Gastroesophageal sphincter (tissue), 4 donors: ENCODE measurements around the gene FGF16. TPM values are rescaled to one million over a fixed set of nuclear protein-coding genes. Genes with fewer than 3 reads are reported as not detected.
A peak's percentile ranks its signal among the peaks of the same experiment; 100 is the strongest.

Experiments used
- ATAC-seq: fragments of 150-250 bp; one replicate; pipeline ENCODE4 v1.9.1; 2016; ENCODE audit warnings: mild to moderate bottlenecking, moderate library complexity
- H3K27ac ChIP-seq, 4 donors: fragments of 200-600 bp; sonication (generic) in 3 of 4; 1 replicate in 3 of 4; 2 replicates in 1 of 4; pipeline ENCODE4 v1.5.1; 2016 to 2019
- H3K27me3 ChIP-seq: fragments of 200-600 bp; sonication (generic); one replicate; pipeline ENCODE4 v1.5.1; 2019
- H3K36me3 ChIP-seq, 2 donors: fragments of 200-600 bp; sonication (generic); one replicate each; pipeline ENCODE4 v1.5.1; 2019; ENCODE audit warnings: control low read depth in 1 of 2
- H3K4me1 ChIP-seq, 3 donors: fragments of 200-600 bp; sonication (generic); 1 replicate in 2 of 3; 2 replicates in 1 of 3; pipeline ENCODE4 v1.5.1; 2016 to 2019; ENCODE audit warnings: control low read depth in 2 of 3
- H3K4me3 ChIP-seq, 2 donors: fragments of 200-600 bp; sonication (generic); one replicate each; pipeline ENCODE4 v1.5.1; 2019; ENCODE audit warnings: mild to moderate bottlenecking in 1 of 2, moderate library complexity in 1 of 2
- H3K9me3 ChIP-seq, 3 donors: fragments of 200-600 bp; sonication (generic); one replicate each; pipeline ENCODE4 v1.5.1; 2017 to 2019; ENCODE audit warnings: control low read depth in 2 of 3
- EP300 ChIP-seq: sonication (generic); formaldehyde crosslinking; IDR thresholded peaks from one replicate; pipeline ENCODE4 v1.6.1; 2017; ENCODE audit warnings: antibody characterized with exemption, mild to moderate bottlenecking
- POLR2A ChIP-seq, 2 donors: fragments of 450-650 bp; IDR thresholded peaks; one replicate each; pipeline ENCODE4 v1.6.1; 2017; ENCODE audit warnings: antibody characterized with exemption in 2 of 2, mild to moderate bottlenecking in 2 of 2, moderate library complexity in 1 of 2
- POLR2AphosphoS5 ChIP-seq: sonication (generic); formaldehyde crosslinking; IDR thresholded peaks from one replicate; pipeline ENCODE4 v1.6.1; 2017; ENCODE audit warnings: antibody characterized with exemption
- WGBS, 2 donors: methylation state at CpG; one replicate each; pipeline ENCODE4 v1.1.5; 2018; ENCODE audit warnings: low coverage in 1 of 2; 5-methylcytosine and 5-hydroxymethylcytosine counted together
- total RNA-seq, 4 donors: library from RNA; depleted of rRNA; stranded (reverse); fragments of >200 nt; gene quantifications; one replicate each; pipeline ENCODE4 v1.1.0, GENCODE V29; 2016
- TF ChIP-seq, protein P1 (sequence below), 4 experiments: fragments of 200-600 bp in 2 of 4; fragments of 450-650 bp in 2 of 4; sonication (generic) in 1 of 4; IDR thresholded peaks; one replicate each; pipeline ENCODE4 v1.5.1; 2017 to 2019; ENCODE audit warnings: antibody characterized with exemption in 4 of 4, mild to moderate bottlenecking in 2 of 4, moderate library complexity in 2 of 4

Gene FGF16
- total RNA-seq, 4 donors from 2014 or later = 0.23 TPM; not detected in 3

DNA sequence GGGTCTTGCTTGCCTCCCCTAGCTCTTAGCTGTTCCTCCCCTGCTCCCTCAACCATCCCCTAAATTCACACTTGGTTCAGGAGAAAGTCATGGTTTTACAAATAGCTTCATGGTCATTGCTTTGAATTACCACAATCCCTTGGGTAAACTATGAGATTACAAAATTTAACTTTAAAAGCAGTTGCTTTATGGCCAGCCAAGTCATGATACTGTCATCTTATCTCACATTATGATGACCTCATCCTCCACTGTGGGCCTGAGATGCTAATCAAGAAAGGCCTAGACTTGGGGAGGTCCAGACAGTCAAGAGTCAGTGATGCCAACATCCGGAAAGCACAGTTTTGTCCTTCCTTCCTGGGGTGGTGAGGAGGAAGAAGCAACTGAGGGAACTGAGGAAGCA, 10.5 kb upstream of the FGF16 start:
- Histone ChIP-seq H3K27me3 (no peaks in the 10 kb centered on the region), H3K27ac (no peak overlapping the region), H3K4me1 (no peaks in the 10 kb centered on the region), H3K36me3 (no peaks in the 10 kb centered on the region), H3K9me3 (no peaks in the 10 kb centered on the region), H3K4me3 (no peak overlapping the region)
- TF ChIP-seq POLR2AphosphoS5 (no peak), POLR2A (IDR thresholded peaks at IDR 0.05) (no peak), EP300 (no peak)
- TF ChIP-seq, protein P1, sequence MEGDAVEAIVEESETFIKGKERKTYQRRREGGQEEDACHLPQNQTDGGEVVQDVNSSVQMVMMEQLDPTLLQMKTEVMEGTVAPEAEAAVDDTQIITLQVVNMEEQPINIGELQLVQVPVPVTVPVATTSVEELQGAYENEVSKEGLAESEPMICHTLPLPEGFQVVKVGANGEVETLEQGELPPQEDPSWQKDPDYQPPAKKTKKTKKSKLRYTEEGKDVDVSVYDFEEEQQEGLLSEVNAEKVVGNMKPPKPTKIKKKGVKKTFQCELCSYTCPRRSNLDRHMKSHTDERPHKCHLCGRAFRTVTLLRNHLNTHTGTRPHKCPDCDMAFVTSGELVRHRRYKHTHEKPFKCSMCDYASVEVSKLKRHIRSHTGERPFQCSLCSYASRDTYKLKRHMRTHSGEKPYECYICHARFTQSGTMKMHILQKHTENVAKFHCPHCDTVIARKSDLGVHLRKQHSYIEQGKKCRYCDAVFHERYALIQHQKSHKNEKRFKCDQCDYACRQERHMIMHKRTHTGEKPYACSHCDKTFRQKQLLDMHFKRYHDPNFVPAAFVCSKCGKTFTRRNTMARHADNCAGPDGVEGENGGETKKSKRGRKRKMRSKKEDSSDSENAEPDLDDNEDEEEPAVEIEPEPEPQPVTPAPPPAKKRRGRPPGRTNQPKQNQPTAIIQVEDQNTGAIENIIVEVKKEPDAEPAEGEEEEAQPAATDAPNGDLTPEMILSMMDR (IDR thresholded peaks at IDR 0.05) = no peak
- WGBS, 2 donors = 67 to 83% methylated on average over 1 of the region's 1 CpG
- ATAC-seq = peak; percentile 36

DNA sequence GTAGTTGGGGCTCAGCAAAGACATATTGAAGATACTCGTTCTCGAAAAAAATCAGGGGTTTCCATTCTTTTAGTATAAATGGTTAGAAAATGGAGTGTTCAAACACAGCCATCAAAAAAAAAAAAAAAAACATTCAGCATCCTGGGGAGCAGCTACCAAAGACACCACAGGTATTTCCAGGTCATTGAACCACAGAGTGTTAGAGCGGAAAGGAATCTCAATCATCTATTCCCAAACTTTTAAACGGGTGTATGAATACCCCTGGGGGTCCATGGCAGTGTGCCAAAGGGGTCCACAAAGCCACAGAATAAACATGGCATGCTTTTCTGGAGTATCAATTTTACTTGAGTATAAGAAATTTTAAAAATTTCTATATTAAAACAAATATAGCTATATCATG, 6.9 kb upstream of the FGF16 start:
- 72 to 80% methylated on average over 1 to 4 of the region's 4 CpGs for WGBS, 2 donors
- H3K9me3 ChIP-seq = no peaks in the 10 kb centered on the region
- no peaks in the 10 kb centered on the region for H3K36me3 ChIP-seq
- TF ChIP-seq POLR2A (IDR thresholded peaks at IDR 0.05) (no peak), POLR2AphosphoS5 (no peak), EP300 (no peak)
- TF ChIP-seq, protein P1 (IDR thresholded peaks at IDR 0.05) = no peak
- H3K4me1 ChIP-seq = no peaks in the 10 kb centered on the region
- no peak overlapping the region for H3K4me3 ChIP-seq
- H3K27me3 ChIP-seq = no peaks in the 10 kb centered on the region
- no peak for ATAC-seq
- H3K27ac ChIP-seq = no peak overlapping the region

DNA sequence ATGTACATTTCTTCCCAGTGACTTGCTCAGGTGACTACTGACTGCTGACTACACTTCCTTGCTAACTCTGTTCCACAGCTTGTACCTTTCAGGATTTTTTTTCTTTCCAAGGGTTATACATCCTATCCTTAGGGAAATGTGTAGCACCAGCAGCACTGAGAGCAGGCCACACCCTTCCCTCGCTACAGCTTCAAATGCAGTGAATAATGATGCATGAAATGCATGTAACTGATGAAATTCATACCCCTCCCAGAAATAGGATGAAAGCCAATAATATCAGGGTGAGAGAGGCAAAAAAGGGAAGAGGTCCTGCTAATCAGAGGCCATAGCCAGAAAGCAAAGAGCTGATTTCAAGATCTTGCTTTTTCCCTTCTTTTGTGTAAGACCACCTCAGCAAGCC, 6.2 kb upstream of the FGF16 start:
- WGBS, 2 donors = no CpG with 5 or more reads among the region's 1 CpG
- Histone ChIP-seq H3K4me3 (no peak overlapping the region), H3K27me3 (no peaks in the 10 kb centered on the region), H3K4me1 (peaks cover 0 to 2% (median 0%) of the 10 kb centered on the region in 3 donors), H3K36me3 (no peaks in the 10 kb centered on the region), H3K9me3 (no peaks in the 10 kb centered on the region), H3K27ac (no peak overlapping the region)
- TF ChIP-seq POLR2A (IDR thresholded peaks at IDR 0.05) (no peak), POLR2AphosphoS5 (no peak), EP300 (no peak)
- TF ChIP-seq, protein P1 (IDR thresholded peaks at IDR 0.05) = no peak
- no peak for ATAC-seq

DNA sequence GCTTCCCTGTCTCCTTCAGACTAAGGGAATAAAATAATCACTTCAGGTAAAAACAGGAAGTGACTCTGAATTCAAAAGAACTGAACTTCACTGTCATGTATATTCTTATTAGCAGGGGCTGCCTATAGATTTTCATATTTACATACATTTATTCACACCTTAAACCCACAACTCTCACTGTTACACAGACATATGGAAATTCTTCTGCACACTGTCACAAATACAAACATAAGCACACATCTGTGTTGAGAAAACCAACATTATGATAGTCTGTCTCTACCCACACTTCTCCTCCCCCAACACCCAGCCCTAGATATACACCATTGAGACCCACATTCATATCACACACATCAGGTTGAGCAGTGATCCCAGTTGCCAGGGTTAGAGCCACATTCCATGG, 5.7 kb upstream of the FGF16 start:
- Histone ChIP-seq H3K4me3 (no peak overlapping the region), H3K27ac (no peak overlapping the region), H3K4me1 (peaks cover 0 to 7% (median 0%) of the 10 kb centered on the region in 3 donors), H3K36me3 (no peaks in the 10 kb centered on the region), H3K27me3 (no peaks in the 10 kb centered on the region), H3K9me3 (no peaks in the 10 kb centered on the region)
- no peak for TF ChIP-seq EP300
- TF ChIP-seq POLR2A (IDR thresholded peaks at IDR 0.05) = no peak
- TF ChIP-seq POLR2AphosphoS5 = no peak
- TF ChIP-seq, protein P1 (IDR thresholded peaks at IDR 0.05) = no peak
- ATAC-seq = no peak

DNA sequence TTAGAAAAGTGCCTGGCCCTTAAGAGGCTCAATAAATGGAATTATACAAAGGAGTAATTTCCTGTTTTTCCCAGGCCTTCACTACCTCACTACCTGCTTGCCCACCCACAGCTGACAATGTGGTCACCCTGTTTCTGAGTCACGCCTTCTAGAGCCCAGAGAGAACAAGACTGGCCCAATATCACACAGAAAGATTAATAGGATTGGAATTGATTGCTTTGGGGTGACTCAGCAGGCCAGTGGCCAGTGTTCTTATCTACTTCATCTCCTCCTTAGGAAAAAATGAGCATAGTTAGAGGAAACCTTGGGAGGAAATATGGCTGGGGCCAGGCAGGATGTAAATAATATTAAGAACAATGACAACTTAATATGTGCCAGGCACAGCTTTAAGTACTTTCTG, 4.5 kb upstream of the FGF16 start:
- Histone ChIP-seq H3K4me3 (no peak overlapping the region), H3K4me1 (peaks cover 0 to 19% (median 0%) of the 10 kb centered on the region in 3 donors), H3K36me3 (no peaks in the 10 kb centered on the region), H3K27ac (no peak overlapping the region), H3K9me3 (no peaks in the 10 kb centered on the region), H3K27me3 (no peaks in the 10 kb centered on the region)
- WGBS, 2 donors = 86% methylated on average over 1 of the region's 1 CpG; no CpG with 5 or more reads in 1 of the 2 donors
- ATAC-seq = peak; percentile 57
- no peak for TF ChIP-seq POLR2AphosphoS5
